ENCODE data around the gene OSGEPL1. TPM values are rescaled to one million over a fixed set of nuclear protein-coding genes. Genes with fewer than 3 reads are reported as not detected.

OSGEPL1 gene, protein sequence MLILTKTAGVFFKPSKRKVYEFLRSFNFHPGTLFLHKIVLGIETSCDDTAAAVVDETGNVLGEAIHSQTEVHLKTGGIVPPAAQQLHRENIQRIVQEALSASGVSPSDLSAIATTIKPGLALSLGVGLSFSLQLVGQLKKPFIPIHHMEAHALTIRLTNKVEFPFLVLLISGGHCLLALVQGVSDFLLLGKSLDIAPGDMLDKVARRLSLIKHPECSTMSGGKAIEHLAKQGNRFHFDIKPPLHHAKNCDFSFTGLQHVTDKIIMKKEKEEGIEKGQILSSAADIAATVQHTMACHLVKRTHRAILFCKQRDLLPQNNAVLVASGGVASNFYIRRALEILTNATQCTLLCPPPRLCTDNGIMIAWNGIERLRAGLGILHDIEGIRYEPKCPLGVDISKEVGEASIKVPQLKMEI
- total RNA-seq (10 to 100 TPM in 2 of 5 experiments, 1 to 10 TPM in 3; 6.8 to 24.2 (median 7.2) TPM), polyA plus RNA-seq (10 to 100 TPM; 16.2 to 18.2 TPM), total RNA-seq (9.6 reads per million, percentile 35 among the genes with 10 or more reads in this experiment)

DNA sequence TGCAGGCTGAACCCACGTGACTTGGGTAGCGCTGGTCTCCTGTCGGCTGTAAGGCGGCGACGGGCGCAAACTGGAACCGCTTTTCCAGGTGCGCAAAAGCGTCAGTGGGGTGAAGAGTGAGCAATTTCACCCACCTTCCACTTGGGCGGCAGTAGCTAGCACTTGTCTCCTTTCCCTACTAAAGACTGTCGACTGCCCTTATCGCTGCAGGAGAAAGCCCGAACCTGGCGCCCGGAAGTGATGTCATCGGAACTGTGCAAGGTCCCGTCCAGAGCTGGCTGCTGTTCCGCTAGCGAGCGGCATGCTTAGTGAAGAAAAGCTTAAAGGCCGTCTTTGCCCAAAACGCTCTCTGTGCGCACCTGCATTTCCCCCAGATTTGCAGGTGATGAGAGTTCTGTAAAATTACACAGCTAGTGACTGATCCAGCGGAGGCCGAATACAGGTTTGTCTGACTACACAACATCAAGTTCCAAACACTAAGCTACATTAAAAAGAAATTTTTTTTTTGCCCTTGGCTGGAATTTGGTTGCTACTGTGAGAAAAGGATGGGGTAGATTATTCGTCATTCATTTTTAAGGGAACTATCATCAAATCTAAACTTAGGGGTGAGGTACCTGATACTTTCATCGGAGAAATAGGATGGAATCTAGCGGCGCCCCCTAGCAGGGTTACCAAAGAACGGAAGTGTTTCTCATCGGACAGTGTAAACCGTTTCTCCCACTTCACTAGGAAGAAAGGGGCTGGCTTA lies at the start of gene OSGEPL1:
Gene OSGEPL1, minus strand, starts transcription at position 242 of the 748 bp plus-strand sequence. CDS start 1,152 bp downstream, outside the sequence.
- peak within 1 kb of the TSS; percentile 89 for H3K27ac ChIP-seq (ENCODE audit: low read depth, low read length)
- peaks cover 6 to 10% of the 10 kb centered on the region in 2 donors for H3K4me1 ChIP-seq (ENCODE audit: control insufficient read depth in 2 of 2, insufficient read depth in 2 of 2, low read length in 2 of 2)
- H3K36me3 ChIP-seq (ENCODE audit: control insufficient read depth in 2 of 3, insufficient read depth in 3 of 3, low read length in 3 of 3): peaks cover 0 to 4% (median 0%) of the 10 kb centered on the region in 3 experiments
- Mint-ChIP-seq H3K9me3 (no peaks in the 10 kb centered on the region), H3K4me3 (peak within 1 kb of the TSS; percentile 88 to 98 (median 94)), H3K27ac (peak within 1 kb of the TSS; percentile 94 to 98 (median 96)), H3K4me1 (peaks cover 4 to 18% (median 9%) of the 10 kb centered on the region in 7 donors), H3K27me3 (no peaks in the 10 kb centered on the region), H3K36me3 (peaks cover 0 to 17% (median 13%) of the 10 kb centered on the region in 5 donors)
- intact Hi-C loops (cut with micrococcal nuclease): loop anchor here (1.0 to 5.0 kb wide), 19 partner anchors 11 to 1915 kb away; partner anchors contain the start of genes ANKAR (in 2 of the 2), ASNSD1 (in 2 of the 2), HIBCH (in 2 of the 2) and ORMDL1 (in 2 of the 2)
- ChIA-PET POLR2A (interaction anchor here (0.6 to 4.9 kb wide), 19 partner anchors 9 to 1260 kb away, joined by 3 to 67 read pairs (median 8); partner anchors contain the start of genes ANKAR, ASNSD1, ORMDL1 and PMS1), CTCF (interaction anchor here (0.6 to 4.0 kb wide), 17 partner anchors 9 to 1122 kb away, joined by 3 to 19 read pairs (median 4); partner anchors contain the start of genes ANKAR, ASNSD1, ORMDL1 and PMS1)
- H3K4me3 ChIP-seq (ENCODE audit: low read length): peak within 1 kb of the TSS; percentile 88
- DNase-seq (peak; percentile 72 to 95 (median 88)), ATAC-seq (peak; percentile 95)
- H3K27me3 ChIP-seq (ENCODE audit: control insufficient read depth in 2 of 2, insufficient read depth in 2 of 2, low read length in 2 of 2): no peaks in the 10 kb centered on the region
- H3K9me3 ChIP-seq (ENCODE audit: control insufficient read depth in 2 of 3, low read length in 3 of 3): no peaks in the 10 kb centered on the region

DNA sequence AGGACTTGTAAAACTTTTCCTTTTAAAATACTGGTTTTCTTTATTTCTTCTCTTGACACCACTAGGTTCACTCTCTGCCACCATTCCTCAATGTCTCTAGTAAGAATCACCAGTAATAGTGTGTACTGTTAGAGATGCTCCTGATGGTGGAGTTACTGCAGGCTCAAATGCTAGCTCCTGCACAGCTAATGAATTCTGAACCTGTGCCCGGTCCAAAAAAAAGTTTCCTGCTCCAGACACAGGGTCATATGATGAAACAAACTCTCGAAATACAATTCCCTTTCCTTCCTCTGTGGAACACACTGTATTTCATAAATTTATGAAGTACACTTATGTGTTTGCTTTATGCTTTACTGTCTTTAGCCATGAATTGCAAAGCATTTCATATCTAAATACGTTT lies 40.8 kb upstream of the OSGEPL1 start:
- Mint-ChIP-seq H3K4me1 (peaks cover 0 to 8% (median 0%) of the 10 kb centered on the region in 7 donors), H3K27me3 (no peaks in the 10 kb centered on the region), H3K36me3 (peaks cover 0 to 35% (median 9%) of the 10 kb centered on the region in 5 donors), H3K9me3 (no peaks in the 10 kb centered on the region), H3K27ac (no peak overlapping the region), H3K4me3 (no peak overlapping the region)
- intact Hi-C loops (cut with micrococcal nuclease): no loop called here
- CTCF ChIA-PET: no interaction called here
- no peaks in the 10 kb centered on the region for H3K4me1 ChIP-seq (ENCODE audit: control insufficient read depth in 2 of 2, insufficient read depth in 2 of 2, low read length in 2 of 2)
- no peak overlapping the region for H3K4me3 ChIP-seq (ENCODE audit: low read length)
- no peaks in the 10 kb centered on the region for H3K27me3 ChIP-seq (ENCODE audit: control insufficient read depth in 2 of 2, insufficient read depth in 2 of 2, low read length in 2 of 2)
- peaks cover 0 to 10% (median 0%) of the 10 kb centered on the region in 3 experiments for H3K36me3 ChIP-seq (ENCODE audit: control insufficient read depth in 2 of 3, insufficient read depth in 3 of 3, low read length in 3 of 3)
- DNase-seq (no peak), ATAC-seq (no peak)
- H3K9me3 ChIP-seq (ENCODE audit: control insufficient read depth in 2 of 3, low read length in 3 of 3): no peaks in the 10 kb centered on the region
- POLR2A ChIA-PET: no interaction called here
- H3K27ac ChIP-seq (ENCODE audit: low read depth, low read length): no peak overlapping the region

GRCh38 chr2:189802396-189802912 lies 39.9 kb upstream of the OSGEPL1 start:
- DNase-seq (no peak), ATAC-seq (no peak)
- Mint-ChIP-seq H3K27ac (no peak overlapping the region), H3K4me1 (peaks cover 0 to 8% (median 0%) of the 10 kb centered on the region in 7 donors), H3K4me3 (no peak overlapping the region), H3K27me3 (no peaks in the 10 kb centered on the region), H3K9me3 (no peaks in the 10 kb centered on the region), H3K36me3 (peaks cover 0 to 35% (median 8%) of the 10 kb centered on the region in 5 donors)
- no peak overlapping the region for H3K27ac ChIP-seq (ENCODE audit: low read depth, low read length)
- POLR2A ChIA-PET: interaction anchor here (0.8 kb wide), 1 partner anchor 19 kb away, joined by 3 read pairs; no protein-coding TSS in a partner anchor
- no peak overlapping the region for H3K4me3 ChIP-seq (ENCODE audit: low read length)
- no peaks in the 10 kb centered on the region for H3K27me3 ChIP-seq (ENCODE audit: control insufficient read depth in 2 of 2, insufficient read depth in 2 of 2, low read length in 2 of 2)
- H3K36me3 ChIP-seq (ENCODE audit: control insufficient read depth in 2 of 3, insufficient read depth in 3 of 3, low read length in 3 of 3): peaks cover 0 to 10% (median 0%) of the 10 kb centered on the region in 3 experiments
- intact Hi-C loops (cut with micrococcal nuclease): no loop called here
- CTCF ChIA-PET: no interaction called here
- no peaks in the 10 kb centered on the region for H3K4me1 ChIP-seq (ENCODE audit: control insufficient read depth in 2 of 2, insufficient read depth in 2 of 2, low read length in 2 of 2)
- no peaks in the 10 kb centered on the region for H3K9me3 ChIP-seq (ENCODE audit: control insufficient read depth in 2 of 3, low read length in 3 of 3)

GRCh38 chr2:189799531-189799930 lies 36.9 kb upstream of the OSGEPL1 start:
- Histone ChIP-seq H3K4me3 (ENCODE audit: low read length) (no peak overlapping the region), H3K4me1 (ENCODE audit: control insufficient read depth in 2 of 2, insufficient read depth in 2 of 2, low read length in 2 of 2) (no peaks in the 10 kb centered on the region), H3K27me3 (ENCODE audit: control insufficient read depth in 2 of 2, insufficient read depth in 2 of 2, low read length in 2 of 2) (no peaks in the 10 kb centered on the region), H3K27ac (ENCODE audit: low read depth, low read length) (no peak overlapping the region), H3K36me3 (ENCODE audit: control insufficient read depth in 2 of 3, insufficient read depth in 3 of 3, low read length in 3 of 3) (peaks cover 0 to 27% (median 3%) of the 10 kb centered on the region in 3 experiments), H3K9me3 (ENCODE audit: control insufficient read depth in 2 of 3, low read length in 3 of 3) (no peaks in the 10 kb centered on the region)
- intact Hi-C loops (cut with micrococcal nuclease): loop anchor here (2.0 to 5.0 kb wide), 2 partner anchors 271 to 573 kb away; no protein-coding TSS in a partner anchor
- ATAC-seq (no peak), DNase-seq (no peak)
- ChIA-PET POLR2A (no interaction called here), CTCF (interaction anchor here (0.7 kb wide), 1 partner anchor 12 kb away, joined by 3 read pairs; no protein-coding TSS in a partner anchor)
- Mint-ChIP-seq H3K27me3 (no peaks in the 10 kb centered on the region), H3K36me3 (peaks cover 4 to 31% (median 9%) of the 10 kb centered on the region in 5 donors), H3K9me3 (no peaks in the 10 kb centered on the region), H3K4me3 (no peak overlapping the region), H3K4me1 (peaks cover 0 to 8% (median 0%) of the 10 kb centered on the region in 7 donors), H3K27ac (peak overlapping the region in 1 of 9 donors; percentile 2)

DNA sequence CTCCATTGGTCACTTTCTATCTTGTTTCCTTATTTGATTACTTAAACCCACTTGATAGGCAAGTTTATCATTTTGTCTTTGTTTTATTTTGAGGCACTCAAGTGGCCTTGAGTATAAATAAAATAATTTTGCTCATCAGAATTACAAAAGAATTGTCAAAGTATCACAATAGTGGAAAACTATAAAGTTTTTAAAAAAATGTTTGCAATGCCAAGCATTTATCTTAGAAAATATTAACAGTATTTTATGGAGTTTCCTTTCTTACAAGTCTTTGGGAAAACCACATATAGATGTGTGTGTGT lies 36.4 kb upstream of the OSGEPL1 start:
- H3K4me1 ChIP-seq (ENCODE audit: control insufficient read depth in 2 of 2, insufficient read depth in 2 of 2, low read length in 2 of 2): no peaks in the 10 kb centered on the region
- H3K27me3 Mint-ChIP-seq: no peaks in the 10 kb centered on the region
- H3K27me3 ChIP-seq (ENCODE audit: control insufficient read depth in 2 of 2, insufficient read depth in 2 of 2, low read length in 2 of 2): no peaks in the 10 kb centered on the region
- peaks cover 4 to 36% (median 13%) of the 10 kb centered on the region in 5 donors for H3K36me3 Mint-ChIP-seq
- peaks cover 0 to 29% (median 3%) of the 10 kb centered on the region in 3 experiments for H3K36me3 ChIP-seq (ENCODE audit: control insufficient read depth in 2 of 3, insufficient read depth in 3 of 3, low read length in 3 of 3)
- no peak overlapping the region for H3K27ac Mint-ChIP-seq
- ChIA-PET POLR2A (no interaction called here), CTCF (interaction anchor here (0.8 to 0.9 kb wide), 2 partner anchors 14 to 30 kb away, joined by 3 read pairs; partner anchors contain the start of gene PMS1)
- no peaks in the 10 kb centered on the region for H3K9me3 ChIP-seq (ENCODE audit: control insufficient read depth in 2 of 3, low read length in 3 of 3)
- H3K27ac ChIP-seq (ENCODE audit: low read depth, low read length): no peak overlapping the region
- H3K9me3 Mint-ChIP-seq: no peaks in the 10 kb centered on the region
- H3K4me3 ChIP-seq (ENCODE audit: low read length): no peak overlapping the region
- intact Hi-C loops (cut with micrococcal nuclease): loop anchor here (2.0 to 5.0 kb wide), 2 partner anchors 272 to 573 kb away; no protein-coding TSS in a partner anchor
- peak overlapping the region in 1 of 10 donors; percentile 13 for H3K4me3 Mint-ChIP-seq
- H3K4me1 Mint-ChIP-seq: peaks cover 0 to 8% (median 0%) of the 10 kb centered on the region in 7 donors
- DNase-seq: no peak
- ATAC-seq: no peak

Data from naive thymus-derived CD4-positive, alpha-beta T cell (primary cell).